Left renal pelvis (tissue), 4 donors: Measurements from ENCODE around the gene MAD1L1. TPM values are rescaled to one million over a fixed set of nuclear protein-coding genes. Genes with fewer than 3 reads are reported as not detected.

Experiments
- DNase-seq, 4 donors: peaks; one replicate each; pipeline ENCODE4 v3.0.0-alpha.2; 2013; ENCODE audit warnings: low read depth in 4 of 4, low spot score in 3 of 4
- polyA plus RNA-seq, 4 donors: library from polyadenylated mRNA; unstranded; fragments of 120-200 nt; gene quantifications; one replicate each; pipeline ENCODE4 v1.2.1, GENCODE V29; 2013; ENCODE audit not compliant: insufficient read length in 4 of 4

Gene MAD1L1
- polyA plus RNA-seq, 4 donors: 18.9 to 24.5 (median 21.3) TPM

GRCh38 chr7:2054927-2055326 is 177.8 kb downstream of the MAD1L1 start:
- no peak for DNase-seq

DNA sequence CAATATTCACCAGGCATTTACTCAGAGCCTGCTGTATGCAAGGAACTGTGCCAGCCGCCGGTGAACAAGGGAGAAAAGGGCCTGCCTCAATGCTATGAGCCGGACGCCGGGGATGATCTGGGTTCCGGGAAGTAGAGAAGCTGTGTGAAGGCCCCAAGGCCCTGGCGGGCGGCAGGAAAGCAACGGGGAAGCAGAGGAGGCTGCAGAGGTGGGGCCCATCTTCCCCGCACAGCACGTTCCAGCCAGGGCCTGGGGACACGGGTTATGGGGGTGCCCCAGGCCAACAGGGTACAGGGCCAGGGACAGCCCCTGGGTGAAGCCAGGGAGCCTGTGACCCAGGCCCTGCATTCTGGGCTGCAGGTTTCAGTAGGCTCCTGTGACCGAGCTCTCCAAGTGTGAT is 179.3 kb downstream of the MAD1L1 start:
- no peak for DNase-seq

GRCh38 chr7:2052657-2053048 is 180.1 kb downstream of the MAD1L1 start:
- DNase-seq: no peak

DNA sequence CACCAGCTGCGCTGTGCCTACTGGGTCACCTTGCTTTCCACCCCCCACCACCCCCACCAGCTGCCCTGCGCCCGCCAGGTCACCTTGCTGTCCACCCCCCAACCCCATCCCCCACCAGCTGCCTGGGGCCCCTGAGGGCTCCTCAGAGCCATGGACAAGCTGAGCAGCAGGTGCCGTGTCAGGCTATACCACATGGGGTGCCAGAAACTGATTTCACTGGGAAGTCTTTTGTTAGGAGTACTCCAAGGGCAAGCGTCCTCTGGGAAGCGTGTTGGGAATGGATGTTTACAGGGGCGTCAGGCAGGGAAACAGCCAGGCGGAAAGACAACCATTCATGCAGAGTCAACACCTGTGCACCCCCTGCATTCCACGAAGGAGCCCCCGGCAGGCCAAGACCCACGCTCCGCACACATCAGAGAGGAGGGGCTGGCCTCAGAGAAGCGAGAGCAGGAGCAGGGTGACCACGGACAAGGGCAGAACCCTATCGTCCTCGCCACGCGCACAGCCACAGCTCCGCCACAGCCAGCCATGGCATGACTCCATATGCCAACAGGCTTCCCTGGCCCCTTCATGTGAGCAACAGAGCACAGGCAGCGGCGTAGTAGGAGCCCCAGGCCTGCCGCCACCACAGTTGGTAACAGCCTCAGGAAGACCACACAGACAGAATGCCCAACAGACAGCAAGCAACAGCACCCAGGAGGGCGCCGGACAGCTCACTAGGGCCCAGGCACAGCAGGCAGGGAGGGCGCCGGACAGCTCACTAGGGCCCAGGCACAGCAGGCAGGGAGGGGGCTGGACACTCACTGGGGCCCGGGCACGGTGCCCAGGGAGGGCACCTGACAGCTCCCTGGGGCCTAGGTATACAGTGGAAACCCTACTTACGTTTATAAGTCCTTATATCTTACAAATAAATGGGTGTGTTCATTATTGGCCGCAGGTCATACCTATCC is 180.8 kb downstream of the MAD1L1 start:
- no peak for DNase-seq

DNA sequence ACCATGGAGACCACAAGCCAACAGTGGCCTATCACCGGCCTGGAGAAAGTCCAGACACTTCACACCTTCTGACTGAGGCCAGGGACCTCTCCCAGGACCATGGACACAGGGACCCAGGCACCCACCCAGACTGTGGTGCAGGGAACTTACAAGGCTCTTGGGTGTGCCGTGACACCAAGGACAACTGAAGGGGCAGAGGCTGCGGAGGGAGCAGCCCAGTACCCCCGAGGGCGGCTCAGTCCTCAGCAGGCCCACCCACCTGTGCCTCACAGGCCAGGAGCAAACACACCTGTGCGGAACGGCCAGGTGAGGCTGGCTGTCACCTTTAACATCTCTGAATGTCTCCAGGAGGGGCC is 182.3 kb downstream of the MAD1L1 start:
- DNase-seq: no peak

GRCh38 chr7:2049782-2050510 is 182.8 kb downstream of the MAD1L1 start:
- DNase-seq: no peak

- no peak for DNase-seq
These were observed 183.5 kb downstream of the MAD1L1 start for GRCh38 chr7:2049111-2049781.

DNA sequence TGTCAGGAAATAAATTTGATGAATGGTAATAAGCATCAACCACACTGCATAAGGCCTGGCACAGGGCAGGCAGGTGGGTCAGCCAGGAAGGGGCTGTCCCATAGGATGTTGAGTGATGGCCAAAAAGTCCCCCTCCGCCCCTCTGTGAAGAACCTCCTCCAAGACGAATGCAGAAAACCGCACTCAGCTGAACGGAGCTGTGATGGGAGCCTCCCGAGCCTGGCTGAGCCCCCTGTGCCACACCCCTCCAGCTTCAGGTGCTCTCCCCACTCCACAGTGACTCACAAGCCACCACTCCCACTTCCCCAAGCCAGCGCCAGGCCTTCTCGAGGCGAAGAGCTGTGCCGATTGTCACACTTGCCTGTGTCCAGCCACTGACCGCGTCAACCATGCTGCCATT is 184.2 kb downstream of the MAD1L1 start:
- no peak for DNase-seq

GRCh38 chr7:2048006-2048405 is 184.7 kb downstream of the MAD1L1 start:
- DNase-seq: no peak

DNA sequence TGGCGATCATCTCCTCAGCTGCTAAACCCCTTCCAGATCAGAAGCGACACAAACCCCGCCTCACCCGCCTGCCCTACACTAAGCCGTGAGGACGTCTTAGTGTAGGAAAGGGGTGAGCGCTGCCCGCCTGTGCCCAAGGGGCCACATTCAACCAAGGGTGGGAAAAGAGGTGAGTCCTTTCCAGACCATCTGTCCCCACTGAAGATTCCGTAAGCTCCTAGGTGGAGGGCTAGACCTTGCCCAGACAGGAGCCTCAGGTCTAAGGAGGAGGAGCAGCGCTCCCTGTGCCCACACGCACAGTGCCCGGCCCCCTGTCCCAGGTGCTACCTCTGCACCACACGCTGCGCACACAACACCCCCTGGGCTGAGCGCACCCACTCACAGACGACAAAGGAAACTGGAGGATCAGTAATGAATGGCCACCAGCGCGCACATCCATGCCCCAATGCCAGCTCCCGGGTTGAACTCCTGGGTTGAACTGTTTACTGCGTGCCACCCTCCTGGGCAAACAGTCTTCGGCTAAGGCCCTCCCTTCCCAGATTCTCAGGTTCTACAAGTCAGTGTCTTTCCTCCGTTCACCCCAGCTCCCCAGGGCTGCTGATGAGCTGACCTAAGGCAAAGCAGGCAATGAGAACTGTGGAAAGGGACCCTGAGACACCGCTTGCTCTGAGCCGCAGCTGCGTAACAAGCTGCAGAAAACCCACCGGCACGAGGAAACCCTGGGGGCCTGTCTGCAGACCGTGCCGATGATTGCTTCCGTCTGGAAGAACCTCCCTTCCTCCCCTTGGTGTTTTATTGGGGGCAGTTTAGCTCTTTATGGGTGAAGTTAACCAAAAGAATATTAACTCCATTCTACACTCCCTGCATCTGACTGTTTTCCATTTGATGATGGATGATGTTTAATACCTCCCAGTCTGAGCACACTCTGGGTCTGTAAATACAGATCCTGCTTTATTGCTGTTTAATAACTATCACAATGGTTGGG is 185.9 kb downstream of the MAD1L1 start:
- DNase-seq: no peak

GRCh38 chr7:2045559-2046405 is 187.0 kb downstream of the MAD1L1 start:
- DNase-seq: no peak

DNA sequence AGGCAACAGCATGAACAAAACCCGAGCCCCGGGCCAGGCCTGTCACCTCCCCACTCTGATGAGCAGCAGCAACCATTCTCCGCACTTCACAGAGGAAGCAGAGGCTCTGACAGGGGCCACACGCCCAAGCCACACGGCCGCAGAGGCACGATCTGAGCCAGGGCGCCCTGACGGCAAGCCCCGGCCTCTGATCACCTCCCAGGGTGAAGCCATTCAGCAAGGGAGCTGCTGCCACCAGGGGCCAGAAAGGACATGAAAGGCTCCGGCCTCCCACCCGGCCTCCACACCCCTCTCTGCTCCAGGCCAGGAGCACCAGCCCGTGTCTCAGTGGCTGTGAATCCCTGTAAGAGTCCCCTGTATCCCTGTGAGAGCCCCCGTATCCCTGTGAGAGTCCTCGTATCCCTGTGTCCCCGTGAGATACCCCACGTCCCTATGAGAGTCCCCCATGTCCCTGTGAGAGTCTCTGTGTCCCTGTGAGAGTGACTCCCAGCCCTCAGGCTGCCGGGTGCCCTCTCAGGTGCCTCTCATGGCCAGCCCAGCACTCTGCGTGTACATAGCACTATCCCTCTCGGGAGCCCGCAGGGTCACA is 187.8 kb downstream of the MAD1L1 start:
- DNase-seq: no peak

GRCh38 chr7:2044311-2044882 is 188.3 kb downstream of the MAD1L1 start:
- DNase-seq: no peak

DNA sequence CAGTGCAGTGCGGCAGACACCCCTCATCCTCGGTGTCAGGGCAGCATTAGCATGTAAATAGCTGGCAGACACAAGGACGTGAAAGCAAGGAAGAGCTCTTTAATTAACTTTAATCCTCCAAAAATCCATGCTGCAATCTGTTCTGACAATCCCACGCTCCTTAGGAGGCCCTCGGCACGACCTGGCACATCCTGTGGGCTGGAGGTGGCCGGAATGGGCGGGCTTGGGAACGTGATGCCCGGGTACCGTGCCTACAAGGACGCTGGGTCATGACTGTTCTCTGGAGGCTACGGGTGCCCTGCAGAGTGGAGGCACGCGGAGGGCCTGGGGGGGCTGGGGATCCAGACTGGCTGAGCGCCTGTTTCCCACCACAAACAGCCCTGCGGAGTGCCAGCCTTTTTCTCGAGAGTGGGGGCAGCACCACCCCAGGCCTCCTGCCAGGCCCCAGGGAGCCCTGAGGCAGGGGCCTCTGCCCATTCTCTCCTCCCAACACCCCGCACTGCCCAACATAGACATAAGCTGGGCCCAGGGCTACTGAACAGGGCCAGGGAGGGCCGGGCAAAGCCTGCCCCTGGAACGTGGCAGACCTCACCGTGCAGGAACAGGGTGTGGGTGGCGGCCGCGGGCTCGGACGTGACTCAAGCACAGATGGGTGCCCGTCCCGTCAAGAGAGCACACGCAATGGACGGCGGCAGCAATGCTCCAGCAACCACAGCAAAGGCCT is 189.3 kb downstream of the MAD1L1 start:
- no peak for DNase-seq

- DNase-seq: no peak
These were observed 190.1 kb downstream of the MAD1L1 start for GRCh38 chr7:2042650-2043049.

DNA sequence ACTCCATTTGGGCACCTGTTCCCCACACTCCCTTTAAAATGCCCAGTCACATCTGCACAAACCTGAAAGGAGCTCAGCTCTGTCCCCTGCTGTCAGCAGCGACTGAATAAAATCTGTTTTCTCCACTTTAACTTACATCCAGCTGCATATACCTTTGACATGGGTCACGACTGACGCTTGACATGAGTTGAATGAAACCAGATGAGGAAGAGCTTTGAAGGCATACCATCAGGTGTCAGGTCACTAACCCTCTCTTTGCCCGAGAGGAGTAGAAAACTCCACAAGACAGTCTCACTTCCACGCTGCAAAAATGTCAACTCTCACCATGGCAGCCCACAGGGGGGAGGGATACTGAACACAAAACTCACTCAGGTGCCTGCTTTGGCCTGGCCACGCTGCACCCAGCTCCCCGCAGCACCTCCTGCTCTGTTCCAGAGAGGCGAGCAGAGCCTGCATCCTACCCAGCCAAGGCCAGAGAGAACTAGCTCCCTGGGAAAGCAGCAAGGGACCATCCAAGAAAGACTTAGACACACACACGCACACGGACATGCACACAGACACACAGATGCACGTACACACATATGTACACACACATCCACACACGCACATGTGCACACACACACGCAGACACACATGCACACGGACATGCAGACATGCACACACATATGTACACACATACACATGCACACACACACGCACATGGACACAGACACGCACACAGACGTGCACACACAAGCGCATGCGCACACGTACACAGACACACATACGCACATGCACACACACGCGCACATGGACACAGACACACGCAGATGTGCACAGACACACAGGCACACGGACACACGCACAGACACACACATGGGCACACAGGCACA is 191.0 kb downstream of the MAD1L1 start:
- DNase-seq: no peak

DNA sequence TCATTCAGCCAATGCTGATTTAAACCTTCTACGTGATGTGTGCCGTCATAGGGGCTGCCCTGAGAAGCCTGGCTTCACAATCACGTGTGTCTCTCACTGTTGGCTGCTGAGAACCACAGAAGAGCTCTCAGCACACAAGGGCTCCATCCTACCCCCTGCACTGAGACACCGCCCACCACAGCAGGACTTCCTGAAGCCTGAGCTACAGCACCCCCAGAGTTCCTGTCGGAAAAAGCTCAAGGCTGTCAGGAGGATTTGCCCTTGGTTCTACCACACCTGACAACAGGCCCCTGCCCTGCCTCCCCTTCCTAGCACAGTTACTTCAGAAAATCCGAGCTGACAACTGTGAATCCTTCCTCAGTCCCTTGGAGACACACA is 191.9 kb downstream of the MAD1L1 start:
- DNase-seq: no peak
